Umbilical cord (tissue), 2 donors: ENCODE data around the gene TRIM51G. TPM values are rescaled to one million over a fixed set of nuclear protein-coding genes. Genes with fewer than 3 reads are reported as not detected.
"Not testable (repeated sequence)": the region's sequence is repeated elsewhere in the genome, so short reads cannot be mapped to it uniquely, and the experiment has no call there.

Experiments
- DNase-seq: peaks from one replicate; pipeline ENCODE4 v3.0.0-alpha.2; 2015; ENCODE audit warnings: low spot score
- total RNA-seq: library from RNA; depleted of rRNA; stranded (reverse); fragments of >200 nt; gene quantifications from one replicate; pipeline ENCODE4 v1.2.3, GENCODE V29; 2014; ENCODE audit warnings: low replicate concordance; ENCODE audit not compliant: insufficient read depth

TRIM51G gene, protein sequence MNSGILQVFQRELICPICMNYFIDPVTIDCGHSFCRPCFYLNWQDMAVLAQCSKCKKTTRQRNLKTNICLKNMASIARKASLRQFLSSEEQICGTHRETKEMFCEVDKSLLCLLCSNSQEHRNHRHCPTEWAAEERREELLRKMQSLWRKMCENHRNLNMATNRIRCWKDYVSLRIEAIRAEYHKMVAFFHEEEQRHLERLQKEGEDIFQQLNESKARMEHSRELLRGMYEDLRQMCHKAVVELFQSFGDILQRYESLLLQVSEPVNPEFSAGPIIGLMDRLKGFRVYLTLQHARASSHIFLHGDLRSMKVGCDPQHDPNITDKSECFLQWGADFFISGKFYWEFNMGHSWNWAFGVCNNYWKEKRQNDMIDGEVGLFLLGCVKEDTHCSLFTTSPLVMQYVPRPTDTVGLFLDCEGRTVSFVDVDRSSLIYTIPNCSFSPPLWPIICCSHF
- 0.48 TPM for total RNA-seq

DNA sequence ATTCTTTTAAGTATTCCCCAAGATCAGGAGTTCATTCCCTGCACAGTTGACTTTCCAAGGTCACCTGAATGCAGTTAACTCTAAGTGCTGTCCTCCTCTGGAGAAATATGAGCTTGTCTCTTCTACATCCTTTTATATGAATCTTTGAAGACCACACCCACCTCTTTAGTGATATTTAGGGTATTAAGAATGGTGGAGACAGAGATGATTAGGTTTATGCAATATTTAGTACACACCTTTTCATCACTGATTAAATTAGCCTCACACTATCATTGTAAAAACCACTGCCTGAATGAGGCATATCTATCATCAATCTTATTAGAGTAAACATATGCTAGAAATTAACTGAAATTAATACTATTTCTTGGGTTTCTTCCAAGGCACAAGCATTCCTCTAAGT, at the start of gene TRIM51G:
TRIM51G (minus strand) TSS at position 101 of the 400 bp plus-strand sequence. CDS start 2,190 bp downstream, outside the sequence.
- not testable (repeated sequence) for DNase-seq

DNA sequence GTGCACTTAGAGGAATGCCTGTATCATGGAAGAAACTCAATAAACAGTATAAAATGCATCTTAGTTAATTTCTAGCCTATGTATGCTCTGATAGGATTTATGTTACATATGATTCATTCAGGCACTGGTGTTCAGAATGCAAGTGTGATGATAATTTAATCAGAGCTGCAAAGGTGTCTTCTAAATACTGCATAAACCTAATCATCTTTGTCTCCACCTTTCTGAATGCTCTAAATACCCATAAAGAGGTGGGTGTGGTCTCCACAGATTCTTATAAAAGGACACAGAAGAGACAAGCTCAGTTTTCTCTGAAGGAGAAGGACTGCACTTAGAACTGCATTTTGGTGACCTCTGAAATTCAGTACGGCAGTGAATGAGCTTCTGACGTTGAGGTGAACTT, 44.8 kb upstream of the TRIM51G start, which contains the start of gene TRIM49B:
TRIM49B (plus strand) TSS at position 301 of the 400 bp plus-strand sequence. CDS start 2,777 bp downstream, outside the sequence.
- DNase-seq: not testable (repeated sequence)

DNA sequence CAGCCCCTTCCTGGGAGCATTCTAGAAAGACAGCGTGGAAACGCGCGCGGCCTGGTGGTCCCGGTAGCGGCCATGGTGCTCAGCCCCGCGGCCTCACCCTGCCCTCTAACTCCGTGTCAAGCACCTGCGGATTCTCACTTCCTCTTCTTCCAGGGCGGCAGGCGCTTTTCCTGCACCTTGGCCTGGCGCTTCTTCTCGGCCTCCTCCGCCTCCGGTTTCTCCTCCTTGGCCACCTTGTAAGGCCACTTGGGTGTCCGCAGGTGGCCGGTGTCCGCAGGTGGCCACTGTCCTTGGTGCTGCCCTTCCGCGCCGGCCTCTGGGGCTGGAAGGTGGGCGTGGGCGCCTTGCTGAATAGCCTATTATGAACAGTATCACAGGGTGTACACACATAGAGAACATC, 15.1 kb downstream of the TRIM51G start:
- not testable (repeated sequence) for DNase-seq

DNA sequence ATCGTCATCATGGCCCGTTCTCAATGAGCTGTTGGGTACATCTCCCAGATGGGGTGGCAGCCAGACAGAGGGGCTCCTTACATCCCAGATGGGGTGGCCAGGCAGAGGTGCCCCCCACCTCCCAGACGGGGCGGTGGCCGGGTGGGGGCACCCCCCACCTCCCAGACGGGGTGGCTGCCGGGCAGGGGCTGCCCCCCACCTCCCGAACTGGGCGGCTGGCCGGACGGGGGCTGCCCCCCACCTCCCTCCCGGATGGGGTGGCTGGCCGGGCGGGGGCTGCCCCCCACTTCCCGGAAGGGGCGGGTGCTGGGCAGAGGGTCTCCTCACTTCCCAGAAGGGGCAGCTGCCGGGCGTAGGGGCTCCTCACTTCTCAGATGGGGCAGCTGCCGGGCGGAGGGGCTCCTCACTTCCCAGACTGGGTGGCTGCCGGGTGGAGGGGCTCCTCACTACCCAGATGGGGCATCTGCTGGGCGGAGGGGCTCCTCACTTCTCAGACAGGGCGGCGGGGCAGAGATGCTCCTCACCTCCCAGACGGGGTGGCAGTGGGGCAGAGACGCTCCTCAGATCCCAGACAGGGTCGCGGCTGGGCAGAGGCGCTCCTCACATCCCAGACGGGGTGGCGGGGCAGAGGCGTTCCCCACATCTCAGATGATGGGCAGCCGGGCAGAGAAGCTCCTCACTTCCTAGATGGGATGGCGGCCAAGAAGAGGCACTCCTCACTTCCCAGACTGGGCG, 28.2 kb downstream of the TRIM51G start:
- DNase-seq: not testable (repeated sequence)

DNA sequence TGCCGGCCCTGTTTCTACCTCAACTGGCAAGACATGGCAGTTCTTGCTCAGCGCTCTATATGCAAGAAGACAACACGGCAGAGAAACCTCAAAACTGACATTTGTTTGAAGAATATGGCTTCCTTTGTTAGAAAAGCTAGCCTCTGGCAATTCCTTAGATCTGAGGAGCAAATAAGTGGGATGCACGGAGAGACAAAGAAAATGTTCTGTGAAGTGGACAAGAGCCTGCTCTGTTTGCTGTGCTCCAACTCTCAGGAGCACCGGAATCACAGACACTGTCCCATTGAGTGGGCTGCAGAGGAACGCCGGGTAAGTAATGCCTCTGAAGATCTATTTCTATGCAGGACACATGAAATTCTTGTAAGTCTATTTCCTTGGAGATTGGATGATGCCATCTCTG, 37.9 kb downstream of the TRIM51G start:
- not testable (repeated sequence) for DNase-seq

Other genes starting within 250 kb of the TRIM51G start
- gene TRIM49B, start 44.9 kb upstream of the TRIM51G start, total RNA-seq: 0.24 TPM
- gene TRIM64C, start 75.2 kb upstream of the TRIM51G start, total RNA-seq: not detected
- 4.6 TPM for gene FOLH1, start 224.7 kb upstream of the TRIM51G start, total RNA-seq